Brain microvascular endothelial cell (primary cell): ENCODE results near the gene SPNS2.

ENCODE experiments used
- DNase-seq: peaks from one replicate; pipeline ENCODE4 v3.0.0-alpha.2; 2020
- H3K27ac ChIP-seq: fragments of 250-450 bp; sonication (Bioruptor Pico); 2 replicates; pipeline ENCODE4 v1.5.1; 2020; ENCODE audit warnings: mild to moderate bottlenecking, moderate library complexity
- H3K27me3 ChIP-seq: fragments of 250-450 bp; sonication (Bioruptor Pico); replicated peaks from 2 replicates; pipeline ENCODE4 v1.5.1; 2020; ENCODE audit warnings: mild to moderate bottlenecking
- H3K36me3 ChIP-seq: fragments of 250-450 bp; sonication (Bioruptor Pico); replicated peaks from 2 replicates; pipeline ENCODE4 v1.5.1; 2020; ENCODE audit warnings: mild to moderate bottlenecking
- H3K4me3 ChIP-seq: 2 replicates; pipeline ENCODE4 v1.5.1; 2011; ENCODE audit warnings: low read depth, mild to moderate bottlenecking, control low read depth, low read length, moderate library complexity
- CTCF ChIP-seq: IDR thresholded peaks from 2 replicates; pipeline ENCODE4 v1.5.1; 2011; ENCODE audit warnings: low read depth, mild to moderate bottlenecking, moderate library complexity, low read length, control low read depth, inconsistent platforms; ENCODE audit errors: missing control alignments
- in situ Hi-C: cut with HindIII; loops from 2 replicates; pipeline ENCODE4 v1.10.0; 2017; ENCODE audit warnings: low sequenced_read_pairs, low pct_ligation_motif_present

Gene SPNS2

GRCh38 chr17:4536259-4536741 is 37.6 kb downstream of the SPNS2 start:
- TF ChIP-seq CTCF: no peak
- Histone ChIP-seq H3K27ac (no peak overlapping the region), H3K4me3 (no peak overlapping the region), H3K27me3 (no peaks in the 10 kb centered on the region), H3K36me3 (peaks cover 18% of the 10 kb centered on the region)
- in situ Hi-C loops: no loop called here
- no peak for DNase-seq

GRCh38 chr17:4536742-4537411 is 38.2 kb downstream of the SPNS2 start:
- no peak for TF ChIP-seq CTCF
- in situ Hi-C loops: no loop called here

DNA sequence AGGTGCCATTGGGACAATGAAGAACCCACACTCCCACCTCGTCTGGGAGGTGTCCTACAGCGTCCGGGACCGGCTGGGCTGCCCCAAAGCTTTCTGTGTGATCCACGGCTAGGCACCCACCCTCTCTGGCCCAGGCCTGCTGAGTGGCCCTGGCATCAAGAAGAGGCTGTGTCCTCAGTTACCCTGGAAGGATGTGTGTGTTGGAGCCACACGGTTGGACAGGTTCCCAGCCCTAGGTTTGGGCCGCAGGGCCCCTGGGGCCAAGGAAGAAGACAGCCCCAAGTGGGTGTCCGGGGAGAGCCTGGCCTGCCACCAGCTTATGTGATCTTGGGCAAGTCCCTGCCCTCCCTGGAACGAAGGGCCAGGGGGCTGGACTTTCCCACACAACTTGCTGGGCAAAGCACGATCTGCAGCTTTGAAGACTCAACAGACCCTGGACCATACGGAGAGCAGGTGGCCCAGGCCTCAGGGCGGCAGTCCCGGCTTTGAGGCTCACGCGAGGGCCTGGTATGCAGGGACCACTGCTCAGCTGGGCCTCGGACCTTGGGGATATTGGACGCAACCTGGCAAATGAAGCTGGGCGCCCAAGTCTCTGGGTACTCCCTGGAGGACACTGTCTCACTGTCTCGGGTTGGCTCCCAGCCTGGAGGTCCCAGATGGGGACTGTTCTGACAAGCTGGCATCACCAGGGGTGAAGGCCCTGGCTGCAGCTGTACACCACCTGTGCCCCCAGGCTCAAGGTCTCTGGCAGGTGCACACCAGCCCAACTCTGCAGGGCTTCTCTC is 39.0 kb downstream of the SPNS2 start:
- Histone ChIP-seq H3K4me3 (no peak overlapping the region), H3K27ac (no peak overlapping the region), H3K27me3 (no peaks in the 10 kb centered on the region), H3K36me3 (peaks cover 31% of the 10 kb centered on the region)
- in situ Hi-C loops: no loop called here
- DNase-seq: no peak
- TF ChIP-seq CTCF: no peak

More at GRCh38 chr17:4536742-4537411, 38.2 kb downstream of the SPNS2 start:
- DNase-seq: no peak
- no peaks in the 10 kb centered on the region for H3K27me3 ChIP-seq
- H3K27ac ChIP-seq: no peak overlapping the region
- H3K36me3 ChIP-seq: peaks cover 23% of the 10 kb centered on the region
- H3K4me3 ChIP-seq: no peak overlapping the region

DNA sequence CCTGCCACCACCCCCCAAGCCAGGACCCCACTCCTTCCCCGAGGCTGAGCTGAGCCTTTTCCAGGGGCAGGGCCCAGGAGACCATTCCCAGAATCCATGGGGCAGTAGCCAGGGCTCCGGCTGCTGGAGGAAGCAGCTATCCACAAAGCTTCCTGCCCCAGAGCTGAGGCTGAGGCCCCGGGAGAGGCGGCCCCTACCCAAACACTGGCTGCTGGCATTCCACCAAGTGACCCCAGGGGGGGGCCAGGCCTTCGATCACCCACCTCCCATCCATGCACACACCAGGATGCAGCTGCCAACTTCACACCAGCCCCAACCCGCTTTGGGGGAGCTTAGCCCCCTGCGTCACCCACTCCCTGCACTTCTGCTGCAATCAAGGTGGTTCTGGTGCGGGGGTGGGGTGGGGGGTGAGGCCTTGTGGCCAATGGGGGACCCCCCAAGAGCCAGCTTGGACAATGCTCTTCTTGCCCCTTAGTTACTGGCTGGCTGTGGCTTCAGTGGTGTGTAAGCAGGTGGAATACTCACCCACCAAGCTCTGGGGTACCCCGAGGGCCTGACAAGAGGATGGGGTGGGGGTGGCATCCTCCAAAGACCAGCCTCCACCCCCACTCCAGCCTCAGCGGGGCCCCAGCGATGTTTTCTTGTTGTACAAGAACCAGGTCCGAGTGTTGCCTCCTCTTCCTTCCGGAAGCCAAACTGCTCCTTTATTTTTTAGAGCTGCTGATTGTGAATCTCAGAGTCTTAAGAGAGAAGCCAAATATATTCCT is 39.7 kb downstream of the SPNS2 start:
- in situ Hi-C loops: no loop called here
- Histone ChIP-seq H3K4me3 (no peak overlapping the region), H3K27me3 (no peaks in the 10 kb centered on the region), H3K27ac (no peak overlapping the region), H3K36me3 (peaks cover 35% of the 10 kb centered on the region)
- DNase-seq: no peak
- no peak for TF ChIP-seq CTCF

DNA sequence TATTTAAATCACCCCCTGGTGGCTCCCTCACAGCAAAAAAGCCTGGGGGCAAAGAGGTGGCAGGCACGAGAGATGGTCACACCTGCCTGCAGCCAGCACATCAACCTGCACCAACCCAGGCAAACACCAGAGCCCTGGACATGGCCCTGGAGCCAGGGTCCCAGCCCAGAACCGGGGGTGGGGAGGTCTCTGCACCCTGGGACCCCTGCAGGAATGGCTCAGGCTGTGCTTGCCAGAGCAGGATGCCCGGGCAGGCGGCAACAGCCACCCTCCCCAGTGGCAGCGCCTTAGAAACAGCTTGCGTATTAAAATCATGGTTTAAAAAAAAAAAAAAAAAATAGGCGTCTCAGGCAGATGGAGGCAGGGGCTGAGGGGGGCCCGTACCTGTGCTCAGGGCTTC is 40.3 kb downstream of the SPNS2 start:
- TF ChIP-seq CTCF: no peak
- H3K4me3 ChIP-seq: no peak overlapping the region
- H3K36me3 ChIP-seq: peaks cover 40% of the 10 kb centered on the region
- in situ Hi-C loops: no loop called here
- no peak overlapping the region for H3K27ac ChIP-seq
- DNase-seq: no peak
- no peaks in the 10 kb centered on the region for H3K27me3 ChIP-seq
